HG02981 (cell line): ENCODE data around the gene LCE1F.

Experiments
- ATAC-seq: cut with Tn5 transposase; IDR thresholded peaks from one replicate; pipeline ENCODE4 v1.9.1; 2021; ENCODE audit warnings: mild to moderate bottlenecking, moderate library complexity; ENCODE audit not compliant: unreplicated experiment

Gene LCE1F

GRCh38 chr1:152774875-152775274 lies at the start of gene LCE1F:
Gene LCE1F, plus strand, starts transcription at chr1:152775140. Its CDS starts 1,232 bp downstream, at chr1:152776372.
- ATAC-seq, result no peak

- ATAC-seq, result no peak
Measured at GRCh38 chr1:152725261-152725660, 49.7 kb upstream of the LCE1F start.

GRCh38 chr1:152728986-152729385 lies 46.0 kb upstream of the LCE1F start:
- ATAC-seq, result no peak

GRCh38 chr1:152735648-152736047 lies 39.3 kb upstream of the LCE1F start:
- ATAC-seq, result no peak

GRCh38 chr1:152737997-152738396 lies 36.9 kb upstream of the LCE1F start:
- no peak for ATAC-seq

- no peak for ATAC-seq
Measured at GRCh38 chr1:152739841-152740240, 35.1 kb upstream of the LCE1F start.

- no peak for ATAC-seq
Measured at GRCh38 chr1:152741656-152742055, 33.3 kb upstream of the LCE1F start.

GRCh38 chr1:152743371-152744145 lies 31.4 kb upstream of the LCE1F start:
- no peak for ATAC-seq

GRCh38 chr1:152745289-152745704 lies 29.6 kb upstream of the LCE1F start:
- ATAC-seq, result no peak

GRCh38 chr1:152745765-152746444 lies 29.0 kb upstream of the LCE1F start:
- no peak for ATAC-seq

GRCh38 chr1:152747831-152748230 lies 27.1 kb upstream of the LCE1F start:
- no peak for ATAC-seq

GRCh38 chr1:152752225-152752624 lies 22.7 kb upstream of the LCE1F start:
- ATAC-seq, result no peak

GRCh38 chr1:152753586-152753985 lies 21.4 kb upstream of the LCE1F start:
- ATAC-seq, result no peak

- ATAC-seq, result no peak
Measured at GRCh38 chr1:152756872-152757271, 18.1 kb upstream of the LCE1F start.

GRCh38 chr1:152757747-152758146 lies 17.2 kb upstream of the LCE1F start, which contains the start of gene KPRP:
Gene KPRP, plus strand, starts transcription at chr1:152758025. Its CDS starts 1,564 bp downstream, at chr1:152759589.
- ATAC-seq, result no peak

GRCh38 chr1:152758636-152759035 lies 16.3 kb upstream of the LCE1F start:
- ATAC-seq, result no peak

- no peak for ATAC-seq
Measured at GRCh38 chr1:152759453-152760173, 15.3 kb upstream of the LCE1F start.

GRCh38 chr1:152760551-152761190 lies 14.3 kb upstream of the LCE1F start:
- ATAC-seq, result no peak

- ATAC-seq, result no peak
Measured at GRCh38 chr1:152761609-152762213, 13.2 kb upstream of the LCE1F start.

- no peak for ATAC-seq
Measured at GRCh38 chr1:152768847-152769533, 6.0 kb upstream of the LCE1F start.
